HepG2 (cell line): Measurements from ENCODE around the gene GTF2A1L. TPM values are rescaled to one million over a fixed set of nuclear protein-coding genes. Genes with fewer than 3 reads are reported as not detected.

Experiments
- FLYWCH1 ChIP-seq: sonication (generic); formaldehyde crosslinking; IDR thresholded peaks from 2 replicates; pipeline ENCODE4 v1.8.1; 2023; ENCODE audit warnings: mild to moderate bottlenecking, missing genetic modification reagents
- ISX ChIP-seq: sonication (generic); formaldehyde crosslinking; conservative IDR thresholded peaks from 2 replicates; pipeline ENCODE4 v1.5.0; 2020; ENCODE audit warnings: missing genetic modification reagents
- MXD4 ChIP-seq: IDR thresholded peaks from 2 replicates; pipeline ENCODE4 v1.6.1; 2016; ENCODE audit warnings: mild to moderate bottlenecking, missing biosample characterization, missing genetic modification reagents
- PITX1 ChIP-seq: sonication (generic); formaldehyde crosslinking; IDR thresholded peaks from 2 replicates; pipeline ENCODE4 v1.5.1; 2020; ENCODE audit warnings: mild to moderate bottlenecking, missing genetic modification reagents
- PRDM15 ChIP-seq: sonication (generic); formaldehyde crosslinking; IDR thresholded peaks from 2 replicates; pipeline ENCODE4 v1.4.0; 2020; ENCODE audit warnings: missing genetic modification reagents
- SRY ChIP-seq: sonication (generic); formaldehyde crosslinking; IDR thresholded peaks from 2 replicates; pipeline ENCODE4 v1.8.0; 2022; ENCODE audit warnings: mild to moderate bottlenecking, missing genetic modification reagents
- TEAD3 ChIP-seq: optimal IDR thresholded peaks from 2 replicates; pipeline ENCODE3; 2016; ENCODE audit warnings: borderline replicate concordance
- YEATS4 ChIP-seq: sonication (generic); formaldehyde crosslinking; IDR thresholded peaks from 2 replicates; pipeline ENCODE4 v1.4.0; 2020; ENCODE audit warnings: missing genetic modification reagents, borderline replicate concordance
- ZNF318 ChIP-seq: sonication (generic); formaldehyde crosslinking; IDR thresholded peaks from 2 replicates; pipeline ENCODE4 v1.4.0; 2020; ENCODE audit warnings: mild to moderate bottlenecking, missing genetic modification reagents
- ZNF460 ChIP-seq: sonication (generic); formaldehyde crosslinking; IDR thresholded peaks from 2 replicates; pipeline ENCODE4 v1.5.1; 2020; ENCODE audit warnings: missing genetic modification reagents, mild to moderate bottlenecking, borderline replicate concordance
- polyA plus RNA-seq, 8 experiments: library from polyadenylated mRNA; depleted of rRNA in 3 of 8; stranded (reverse) in 7 of 8; unstranded in 1 of 8; fragments of >200 nt; fragmentation: Illumina TruSeq in 4 of 8; extraction: Trizol in 4 of 8; gene quantifications; 2 replicates each; pipeline versions ENCODE4 v1.2.1 to v1.2.3, GENCODE V29; 2011 to 2016; ENCODE audit warnings: low read depth in 4 of 8, missing spikeins in 1 of 8, mixed read lengths in 1 of 8; ENCODE audit not compliant: insufficient read depth in 1 of 8
- total RNA-seq, 5 experiments: library from RNA; depleted of rRNA; stranded (reverse); fragments of >200 nt; fragmentation: Illumina TruSeq; extraction: Trizol; gene quantifications; 2 replicates each; pipeline ENCODE4 v1.2.3, GENCODE V29; 2016; ENCODE audit warnings: low read depth in 1 of 5

Gene GTF2A1L
- total and polyA plus RNA-seq, 2 of the 13 experiments (the other 11 are each of a cell fraction or from before 2014, with no cell fraction given): not detected

GRCh38 chr2:48717846-48718245, 100.2 kb downstream of the GTF2A1L start (continued):
- TF ChIP-seq ZNF318 (CRISPR knock-in tag): no peak
- no peak for TF ChIP-seq ISX (CRISPR knock-in tag)
- TF ChIP-seq YEATS4 (CRISPR knock-in tag): no peak
- no peak for TF ChIP-seq ZNF460 (CRISPR knock-in tag)
- no peak for TF ChIP-seq SRY (CRISPR knock-in tag)
- TF ChIP-seq PITX1 (CRISPR knock-in tag): no peak
- no peak for TF ChIP-seq PRDM15 (CRISPR knock-in tag)
- TF ChIP-seq TEAD3 (CRISPR knock-in tag): no peak
- TF ChIP-seq FLYWCH1 (CRISPR knock-in tag): no peak
- no peak for TF ChIP-seq MXD4 (CRISPR knock-in tag)
